HepG2 (cell line): ENCODE results near the gene CDKN1A. TPM values are rescaled to one million over a fixed set of nuclear protein-coding genes. Genes with fewer than 3 reads are reported as not detected.
A peak's percentile ranks its signal among the peaks of the same experiment; 100 is the strongest.

ENCODE experiments used
- DNMT1 ChIP-seq: sonication (generic); formaldehyde crosslinking; IDR thresholded peaks from 2 replicates; pipeline ENCODE4 v1.5.1; 2020; ENCODE audit warnings: mild to moderate bottlenecking, missing genetic modification reagents
- ETV5 ChIP-seq: IDR thresholded peaks from 2 replicates; pipeline ENCODE4 v1.6.1; 2018; ENCODE audit warnings: missing biosample characterization, missing genetic modification reagents, inconsistent platforms, borderline replicate concordance
- GZF1 ChIP-seq: sonication (generic); formaldehyde crosslinking; IDR thresholded peaks from 2 replicates; pipeline ENCODE4 v1.5.1; 2020; ENCODE audit warnings: mild to moderate bottlenecking, missing genetic modification reagents
- HNRNPK ChIP-seq: fragments of 200-400 bp; formaldehyde crosslinking; IDR thresholded peaks from 2 replicates; pipeline ENCODE4 v1.6.1; 2018; ENCODE audit warnings: low read length, low read depth, moderate library complexity, mild to moderate bottlenecking; ENCODE audit not compliant: poor library complexity, severe bottlenecking
- HOXD1 ChIP-seq: sonication (generic); formaldehyde crosslinking; IDR thresholded peaks from 2 replicates; pipeline ENCODE4 v1.5.0; 2020; ENCODE audit warnings: missing genetic modification reagents
- NR1H2 ChIP-seq: sonication (generic); formaldehyde crosslinking; IDR thresholded peaks from 2 replicates; pipeline ENCODE4 v1.8.1; 2022; ENCODE audit warnings: low read depth, missing genetic modification reagents, borderline replicate concordance
- SETDB1 ChIP-seq: sonication (generic); formaldehyde crosslinking; IDR thresholded peaks from 2 replicates; pipeline ENCODE4 v1.5.1; 2020; ENCODE audit warnings: missing genetic modification reagents, mild to moderate bottlenecking, borderline replicate concordance
- SRF ChIP-seq: IDR thresholded peaks from 2 replicates; pipeline ENCODE4 v1.6.1; 2011; ENCODE audit warnings: mild to moderate bottlenecking, low read depth, low read length, moderate library complexity
- ZFX ChIP-seq: sonication (generic); formaldehyde crosslinking; IDR thresholded peaks from 2 replicates; pipeline ENCODE4 v1.4.0; 2020; ENCODE audit warnings: mild to moderate bottlenecking, low read depth, missing genetic modification reagents, moderate library complexity
- ZNF136 ChIP-seq: sonication (generic); formaldehyde crosslinking; IDR thresholded peaks from 2 replicates; pipeline ENCODE4 v1.8.1; 2022; ENCODE audit warnings: low read depth, mild to moderate bottlenecking, moderate library complexity, missing genetic modification reagents
- ZNF282 ChIP-seq: fragments of 450-650 bp; IDR thresholded peaks from 2 replicates; pipeline ENCODE4 v1.6.1; 2018; ENCODE audit not compliant: partially characterized antibody
- ZNF552 ChIP-seq: sonication (generic); formaldehyde crosslinking; IDR thresholded peaks from 2 replicates; pipeline ENCODE4 v1.9.0; 2022; ENCODE audit warnings: missing genetic modification reagents, mild to moderate bottlenecking, borderline replicate concordance
- ZNF616 ChIP-seq: sonication (generic); formaldehyde crosslinking; IDR thresholded peaks from 2 replicates; pipeline ENCODE4 v1.5.0; 2020; ENCODE audit warnings: low read depth, mild to moderate bottlenecking, missing genetic modification reagents
- ZZZ3 ChIP-seq: sonication (generic); formaldehyde crosslinking; IDR thresholded peaks from 2 replicates; pipeline ENCODE4 v1.4.0; 2020; ENCODE audit warnings: missing genetic modification reagents, mild to moderate bottlenecking, borderline replicate concordance
- polyA plus RNA-seq, 8 experiments: library from polyadenylated mRNA; depleted of rRNA in 3 of 8; stranded (reverse) in 7 of 8; unstranded in 1 of 8; fragments of >200 nt; fragmentation: Illumina TruSeq in 4 of 8; extraction: Trizol in 4 of 8; gene quantifications; 2 replicates each; pipeline versions ENCODE4 v1.2.1 to v1.2.3, GENCODE V29; 2011 to 2016; ENCODE audit warnings: low read depth in 4 of 8, missing spikeins in 1 of 8, mixed read lengths in 1 of 8; ENCODE audit not compliant: insufficient read depth in 1 of 8
- total RNA-seq, 5 experiments: library from RNA; depleted of rRNA; stranded (reverse); fragments of >200 nt; fragmentation: Illumina TruSeq; extraction: Trizol; gene quantifications; 2 replicates each; pipeline ENCODE4 v1.2.3, GENCODE V29; 2016; ENCODE audit warnings: low read depth in 1 of 5
- TF ChIP-seq, protein P1 (sequence below): sonication (generic); formaldehyde crosslinking; IDR thresholded peaks from 2 replicates; pipeline ENCODE4 v1.5.0; 2020; ENCODE audit warnings: mild to moderate bottlenecking, missing genetic modification reagents, borderline replicate concordance
- TF ChIP-seq, protein P2 (sequence below): sonication (generic); formaldehyde crosslinking; IDR thresholded peaks from 2 replicates; pipeline ENCODE4 v1.8.0; 2022; ENCODE audit warnings: mild to moderate bottlenecking, missing genetic modification reagents; ENCODE audit not compliant: insufficient replicate concordance
- TF ChIP-seq, protein P3 (sequence below): sonication (generic); formaldehyde crosslinking; IDR thresholded peaks from 2 replicates; pipeline ENCODE4 v1.8.1; 2023; ENCODE audit warnings: missing genetic modification reagents, inconsistent platforms, borderline replicate concordance
- TF ChIP-seq, protein P4 (sequence below): sonication (generic); formaldehyde crosslinking; conservative IDR thresholded peaks from 2 replicates; pipeline ENCODE4 v1.4.0; 2020; ENCODE audit warnings: missing genetic modification reagents

CDKN1A gene
- total and polyA plus RNA-seq, 2 of the 13 experiments (the other 11 are each of a cell fraction or from before 2014, with no cell fraction given): 60.7 to 92.1 TPM

DNA sequence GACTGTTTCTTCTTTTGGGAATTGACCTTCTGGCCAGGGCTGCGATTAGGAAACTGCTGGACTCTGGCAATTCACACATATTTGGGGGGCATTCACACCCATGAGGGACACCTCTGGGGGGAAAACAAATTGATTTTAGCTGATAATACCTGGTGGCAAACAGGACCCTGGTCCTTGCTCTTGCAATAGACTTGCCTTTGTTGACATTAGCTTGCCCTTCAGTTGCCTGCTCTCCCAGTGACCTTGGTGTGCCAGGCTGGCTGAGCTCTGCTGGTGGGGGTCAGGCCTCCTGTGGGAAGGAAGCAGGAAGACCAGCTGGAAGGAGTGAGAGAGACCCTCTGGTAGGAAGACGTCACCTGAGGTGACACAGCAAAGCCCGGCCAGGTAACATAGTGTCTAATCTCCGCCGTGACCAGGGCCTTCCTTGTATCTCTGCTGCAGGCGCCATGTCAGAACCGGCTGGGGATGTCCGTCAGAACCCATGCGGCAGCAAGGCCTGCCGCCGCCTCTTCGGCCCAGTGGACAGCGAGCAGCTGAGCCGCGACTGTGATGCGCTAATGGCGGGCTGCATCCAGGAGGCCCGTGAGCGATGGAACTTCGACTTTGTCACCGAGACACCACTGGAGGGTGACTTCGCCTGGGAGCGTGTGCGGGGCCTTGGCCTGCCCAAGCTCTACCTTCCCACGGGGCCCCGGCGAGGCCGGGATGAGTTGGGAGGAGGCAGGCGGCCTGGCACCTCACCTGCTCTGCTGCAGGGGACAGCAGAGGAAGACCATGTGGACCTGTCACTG is 5.3 kb downstream of the CDKN1A start (continued):
- no peak for TF ChIP-seq NR1H2 (CRISPR knock-in tag)
- peak; percentile 58 for TF ChIP-seq SRF
- TF ChIP-seq, protein P1, sequence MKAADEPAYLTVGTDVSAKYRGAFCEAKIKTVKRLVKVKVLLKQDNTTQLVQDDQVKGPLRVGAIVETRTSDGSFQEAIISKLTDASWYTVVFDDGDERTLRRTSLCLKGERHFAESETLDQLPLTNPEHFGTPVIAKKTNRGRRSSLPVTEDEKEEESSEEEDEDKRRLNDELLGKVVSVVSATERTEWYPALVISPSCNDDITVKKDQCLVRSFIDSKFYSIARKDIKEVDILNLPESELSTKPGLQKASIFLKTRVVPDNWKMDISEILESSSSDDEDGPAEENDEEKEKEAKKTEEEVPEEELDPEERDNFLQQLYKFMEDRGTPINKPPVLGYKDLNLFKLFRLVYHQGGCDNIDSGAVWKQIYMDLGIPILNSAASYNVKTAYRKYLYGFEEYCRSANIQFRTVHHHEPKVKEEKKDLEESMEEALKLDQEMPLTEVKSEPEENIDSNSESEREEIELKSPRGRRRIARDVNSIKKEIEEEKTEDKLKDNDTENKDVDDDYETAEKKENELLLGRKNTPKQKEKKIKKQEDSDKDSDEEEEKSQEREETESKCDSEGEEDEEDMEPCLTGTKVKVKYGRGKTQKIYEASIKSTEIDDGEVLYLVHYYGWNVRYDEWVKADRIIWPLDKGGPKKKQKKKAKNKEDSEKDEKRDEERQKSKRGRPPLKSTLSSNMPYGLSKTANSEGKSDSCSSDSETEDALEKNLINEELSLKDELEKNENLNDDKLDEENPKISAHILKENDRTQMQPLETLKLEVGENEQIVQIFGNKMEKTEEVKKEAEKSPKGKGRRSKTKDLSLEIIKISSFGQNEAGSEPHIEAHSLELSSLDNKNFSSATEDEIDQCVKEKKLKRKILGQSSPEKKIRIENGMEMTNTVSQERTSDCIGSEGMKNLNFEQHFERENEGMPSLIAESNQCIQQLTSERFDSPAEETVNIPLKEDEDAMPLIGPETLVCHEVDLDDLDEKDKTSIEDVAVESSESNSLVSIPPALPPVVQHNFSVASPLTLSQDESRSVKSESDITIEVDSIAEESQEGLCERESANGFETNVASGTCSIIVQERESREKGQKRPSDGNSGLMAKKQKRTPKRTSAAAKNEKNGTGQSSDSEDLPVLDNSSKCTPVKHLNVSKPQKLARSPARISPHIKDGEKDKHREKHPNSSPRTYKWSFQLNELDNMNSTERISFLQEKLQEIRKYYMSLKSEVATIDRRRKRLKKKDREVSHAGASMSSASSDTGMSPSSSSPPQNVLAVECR (CRISPR knock-in tag): peak; percentile 65; the same call in 1 of the 2 replicates
- TF ChIP-seq ZFX (CRISPR knock-in tag): peak; percentile 33; the same call in 1 of the 2 replicates
- no peak for TF ChIP-seq HNRNPK
- TF ChIP-seq SETDB1: no peak
- TF ChIP-seq ZNF282: no peak
- peak; percentile 72; the same call in 1 of the 2 replicates for TF ChIP-seq ETV5 (CRISPR knock-in tag)
- no peak for TF ChIP-seq ZNF616 (CRISPR knock-in tag)
- peak; percentile 56; the same call in 1 of the 2 replicates for TF ChIP-seq ZNF552 (CRISPR knock-in tag)
- peak; percentile 67; the same call in 1 of the 2 replicates for TF ChIP-seq DNMT1 (CRISPR knock-in tag)
- TF ChIP-seq GZF1 (CRISPR knock-in tag): no peak
- TF ChIP-seq, protein P2, sequence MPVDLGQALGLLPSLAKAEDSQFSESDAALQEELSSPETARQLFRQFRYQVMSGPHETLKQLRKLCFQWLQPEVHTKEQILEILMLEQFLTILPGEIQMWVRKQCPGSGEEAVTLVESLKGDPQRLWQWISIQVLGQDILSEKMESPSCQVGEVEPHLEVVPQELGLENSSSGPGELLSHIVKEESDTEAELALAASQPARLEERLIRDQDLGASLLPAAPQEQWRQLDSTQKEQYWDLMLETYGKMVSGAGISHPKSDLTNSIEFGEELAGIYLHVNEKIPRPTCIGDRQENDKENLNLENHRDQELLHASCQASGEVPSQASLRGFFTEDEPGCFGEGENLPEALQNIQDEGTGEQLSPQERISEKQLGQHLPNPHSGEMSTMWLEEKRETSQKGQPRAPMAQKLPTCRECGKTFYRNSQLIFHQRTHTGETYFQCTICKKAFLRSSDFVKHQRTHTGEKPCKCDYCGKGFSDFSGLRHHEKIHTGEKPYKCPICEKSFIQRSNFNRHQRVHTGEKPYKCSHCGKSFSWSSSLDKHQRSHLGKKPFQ (CRISPR knock-in tag): peak; percentile 86
- TF ChIP-seq, protein P3, sequence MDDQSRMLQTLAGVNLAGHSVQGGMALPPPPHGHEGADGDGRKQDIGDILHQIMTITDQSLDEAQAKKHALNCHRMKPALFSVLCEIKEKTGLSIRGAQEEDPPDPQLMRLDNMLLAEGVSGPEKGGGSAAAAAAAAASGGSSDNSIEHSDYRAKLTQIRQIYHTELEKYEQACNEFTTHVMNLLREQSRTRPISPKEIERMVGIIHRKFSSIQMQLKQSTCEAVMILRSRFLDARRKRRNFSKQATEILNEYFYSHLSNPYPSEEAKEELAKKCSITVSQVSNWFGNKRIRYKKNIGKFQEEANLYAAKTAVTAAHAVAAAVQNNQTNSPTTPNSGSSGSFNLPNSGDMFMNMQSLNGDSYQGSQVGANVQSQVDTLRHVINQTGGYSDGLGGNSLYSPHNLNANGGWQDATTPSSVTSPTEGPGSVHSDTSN (CRISPR knock-in tag): no peak
- no peak; the same call in 1 of the 2 replicates for TF ChIP-seq ZNF136 (CRISPR knock-in tag)
- peak; percentile 87; the same call in 1 of the 2 replicates for TF ChIP-seq HOXD1
- TF ChIP-seq ZZZ3: no peak
- TF ChIP-seq, protein P4, sequence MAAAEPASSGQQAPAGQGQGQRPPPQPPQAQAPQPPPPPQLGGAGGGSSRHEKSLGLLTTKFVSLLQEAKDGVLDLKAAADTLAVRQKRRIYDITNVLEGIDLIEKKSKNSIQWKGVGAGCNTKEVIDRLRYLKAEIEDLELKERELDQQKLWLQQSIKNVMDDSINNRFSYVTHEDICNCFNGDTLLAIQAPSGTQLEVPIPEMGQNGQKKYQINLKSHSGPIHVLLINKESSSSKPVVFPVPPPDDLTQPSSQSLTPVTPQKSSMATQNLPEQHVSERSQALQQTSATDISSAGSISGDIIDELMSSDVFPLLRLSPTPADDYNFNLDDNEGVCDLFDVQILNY (CRISPR knock-in tag): no peak
